GM12878 (cell line): ENCODE measurements around the gene EMID1.

Experiments used
- CBFB ChIP-seq: IDR thresholded peaks from 2 replicates; pipeline ENCODE4 v1.6.1; 2016; ENCODE audit warnings: antibody characterized with exemption, low read depth
- CBX3 ChIP-seq: fragments of 200-600 bp; sonication (generic); IDR thresholded peaks from 2 replicates; pipeline ENCODE4 v1.6.1; 2016; ENCODE audit warnings: low read depth, borderline replicate concordance
- EP300 ChIP-seq, 2 experiments: fragments of 150-350 bp in 1 of 2; IDR thresholded peaks; 2 replicates each; pipeline ENCODE4 v1.6.1; 2011 to 2012; ENCODE audit warnings: low read depth in 2 of 2, low read length in 2 of 2, borderline replicate concordance in 1 of 2, improper control_type of control experiment in 1 of 2, inconsistent platforms in 1 of 2; ENCODE audit not compliant: control insufficient read depth in 1 of 2
- ETV6 ChIP-seq, 2 experiments: fragments of 450-650 bp in 1 of 2; IDR thresholded peaks in 1 of 2; conservative IDR thresholded peaks in 1 of 2; 2 replicates each; pipeline ENCODE4 v1.6.1; 2014; ENCODE audit warnings: antibody characterized with exemption in 1 of 2, borderline replicate concordance in 1 of 2, low read depth in 1 of 2, mild to moderate bottlenecking in 1 of 2, moderate library complexity in 1 of 2
- EZH2 ChIP-seq: IDR thresholded peaks from 2 replicates; pipeline ENCODE4 v1.6.1; 2012; ENCODE audit warnings: low read depth, mild to moderate bottlenecking, control low read depth, inconsistent platforms, low read length, borderline replicate concordance; ENCODE audit not compliant: control insufficient read depth
- FOXM1 ChIP-seq: IDR thresholded peaks from 2 replicates; pipeline ENCODE4 v1.6.1; 2012; ENCODE audit warnings: low read depth, mild to moderate bottlenecking, inconsistent platforms, low read length, moderate library complexity
- POLR2A ChIP-seq: IDR thresholded peaks from 2 replicates; pipeline ENCODE4 v1.6.1; 2011; ENCODE audit warnings: low read depth, mild to moderate bottlenecking, low read length
- POLR2AphosphoS5 ChIP-seq: IDR thresholded peaks from 2 replicates; pipeline ENCODE4 v1.6.1; 2011; ENCODE audit warnings: mild to moderate bottlenecking, low read length, inconsistent platforms
- TCF12 ChIP-seq: IDR thresholded peaks from 2 replicates; pipeline ENCODE4 v1.6.1; 2011; ENCODE audit warnings: low read depth, mild to moderate bottlenecking, low read length
- TF ChIP-seq, protein P1 (sequence below): fragments of 150-350 bp; IDR thresholded peaks from 2 replicates; pipeline ENCODE4 v1.6.1; 2016; ENCODE audit warnings: low read depth, low read length
- TF ChIP-seq, protein P2 (sequence below), 3 experiments: IDR thresholded peaks in 2 of 3; conservative IDR thresholded peaks in 1 of 3; 2 replicates each; pipeline ENCODE4 v1.5.1; 2011; ENCODE audit warnings: low read depth in 3 of 3, low read length in 3 of 3, mild to moderate bottlenecking in 3 of 3, control low read depth in 2 of 3, moderate library complexity in 2 of 3, inconsistent platforms in 1 of 3, mixed read lengths in 1 of 3; ENCODE audit not compliant: control insufficient read depth in 2 of 3, insufficient read depth in 1 of 3; ENCODE audit errors: extremely low read depth in 1 of 3
- TF ChIP-seq, protein P3 (sequence below): fragments of 450-650 bp; IDR thresholded peaks from 2 replicates; pipeline ENCODE4 v1.6.1; 2016; ENCODE audit warnings: mild to moderate bottlenecking

DNA sequence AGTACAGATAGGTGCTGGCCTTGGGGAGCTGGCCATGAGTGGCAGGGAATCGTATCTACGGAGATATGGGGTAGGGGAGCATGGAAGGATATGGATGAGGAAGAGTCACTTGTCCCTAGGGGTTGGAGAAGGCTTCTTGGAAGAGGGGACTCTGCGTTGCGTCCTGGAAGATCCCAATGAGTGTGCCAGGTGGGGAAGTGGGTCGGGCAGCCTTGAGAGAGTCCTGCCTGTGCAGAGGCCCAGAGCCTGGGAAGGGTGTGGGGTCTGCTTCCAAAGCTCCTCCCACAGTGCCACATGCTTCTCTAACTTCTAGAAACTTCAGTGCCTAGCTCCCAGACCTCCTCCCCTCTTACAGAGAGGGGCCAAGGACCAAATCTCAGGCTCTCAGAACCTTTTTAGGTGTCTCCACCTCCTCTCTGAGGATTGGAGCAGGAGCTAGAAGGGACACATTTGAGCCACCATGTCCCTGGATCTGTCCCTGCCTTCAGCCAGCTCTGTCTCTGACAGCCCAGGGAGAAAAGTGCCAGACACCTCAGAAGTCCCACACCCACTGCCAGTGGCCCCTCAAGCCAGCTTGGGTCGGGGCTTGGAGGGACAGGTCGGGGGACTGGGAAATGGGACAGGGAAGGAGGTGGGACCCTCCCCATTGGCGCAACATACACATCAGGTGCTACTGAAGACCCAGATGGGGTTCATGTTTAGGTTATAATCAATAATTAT is 51.1 kb downstream of the EMID1 start:
- TF ChIP-seq TCF12, result no peak
- no peak for TF ChIP-seq POLR2AphosphoS5
- TF ChIP-seq, protein P1, sequence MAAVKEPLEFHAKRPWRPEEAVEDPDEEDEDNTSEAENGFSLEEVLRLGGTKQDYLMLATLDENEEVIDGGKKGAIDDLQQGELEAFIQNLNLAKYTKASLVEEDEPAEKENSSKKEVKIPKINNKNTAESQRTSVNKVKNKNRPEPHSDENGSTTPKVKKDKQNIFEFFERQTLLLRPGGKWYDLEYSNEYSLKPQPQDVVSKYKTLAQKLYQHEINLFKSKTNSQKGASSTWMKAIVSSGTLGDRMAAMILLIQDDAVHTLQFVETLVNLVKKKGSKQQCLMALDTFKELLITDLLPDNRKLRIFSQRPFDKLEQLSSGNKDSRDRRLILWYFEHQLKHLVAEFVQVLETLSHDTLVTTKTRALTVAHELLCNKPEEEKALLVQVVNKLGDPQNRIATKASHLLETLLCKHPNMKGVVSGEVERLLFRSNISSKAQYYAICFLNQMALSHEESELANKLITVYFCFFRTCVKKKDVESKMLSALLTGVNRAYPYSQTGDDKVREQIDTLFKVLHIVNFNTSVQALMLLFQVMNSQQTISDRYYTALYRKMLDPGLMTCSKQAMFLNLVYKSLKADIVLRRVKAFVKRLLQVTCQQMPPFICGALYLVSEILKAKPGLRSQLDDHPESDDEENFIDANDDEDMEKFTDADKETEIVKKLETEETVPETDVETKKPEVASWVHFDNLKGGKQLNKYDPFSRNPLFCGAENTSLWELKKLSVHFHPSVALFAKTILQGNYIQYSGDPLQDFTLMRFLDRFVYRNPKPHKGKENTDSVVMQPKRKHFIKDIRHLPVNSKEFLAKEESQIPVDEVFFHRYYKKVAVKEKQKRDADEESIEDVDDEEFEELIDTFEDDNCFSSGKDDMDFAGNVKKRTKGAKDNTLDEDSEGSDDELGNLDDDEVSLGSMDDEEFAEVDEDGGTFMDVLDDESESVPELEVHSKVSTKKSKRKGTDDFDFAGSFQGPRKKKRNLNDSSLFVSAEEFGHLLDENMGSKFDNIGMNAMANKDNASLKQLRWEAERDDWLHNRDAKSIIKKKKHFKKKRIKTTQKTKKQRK, result no peak
- TF ChIP-seq EZH2, result no peak
- TF ChIP-seq CBFB, result no peak
- TF ChIP-seq EP300 (IDR thresholded peaks at IDR 0.05; ENCODE audit: borderline replicate concordance in 1 of 2, control insufficient read depth in 1 of 2, low read depth in 2 of 2, low read length in 2 of 2), result no peak
- TF ChIP-seq, protein P2, sequence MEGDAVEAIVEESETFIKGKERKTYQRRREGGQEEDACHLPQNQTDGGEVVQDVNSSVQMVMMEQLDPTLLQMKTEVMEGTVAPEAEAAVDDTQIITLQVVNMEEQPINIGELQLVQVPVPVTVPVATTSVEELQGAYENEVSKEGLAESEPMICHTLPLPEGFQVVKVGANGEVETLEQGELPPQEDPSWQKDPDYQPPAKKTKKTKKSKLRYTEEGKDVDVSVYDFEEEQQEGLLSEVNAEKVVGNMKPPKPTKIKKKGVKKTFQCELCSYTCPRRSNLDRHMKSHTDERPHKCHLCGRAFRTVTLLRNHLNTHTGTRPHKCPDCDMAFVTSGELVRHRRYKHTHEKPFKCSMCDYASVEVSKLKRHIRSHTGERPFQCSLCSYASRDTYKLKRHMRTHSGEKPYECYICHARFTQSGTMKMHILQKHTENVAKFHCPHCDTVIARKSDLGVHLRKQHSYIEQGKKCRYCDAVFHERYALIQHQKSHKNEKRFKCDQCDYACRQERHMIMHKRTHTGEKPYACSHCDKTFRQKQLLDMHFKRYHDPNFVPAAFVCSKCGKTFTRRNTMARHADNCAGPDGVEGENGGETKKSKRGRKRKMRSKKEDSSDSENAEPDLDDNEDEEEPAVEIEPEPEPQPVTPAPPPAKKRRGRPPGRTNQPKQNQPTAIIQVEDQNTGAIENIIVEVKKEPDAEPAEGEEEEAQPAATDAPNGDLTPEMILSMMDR (IDR thresholded peaks at IDR 0.05 in 2 of 3, conservative IDR thresholded peaks at IDR 0.05 in 1 of 3; ENCODE audit: control insufficient read depth in 2 of 3, extremely low read depth in 1 of 3, insufficient read depth in 1 of 3, low read depth in 3 of 3, low read length in 3 of 3), result no peak
- no peak for TF ChIP-seq POLR2A
- TF ChIP-seq ETV6 (conservative IDR thresholded peaks at IDR 0.05 in 1 of 2, IDR thresholded peaks at IDR 0.05 in 1 of 2; ENCODE audit: borderline replicate concordance in 1 of 2, low read depth in 1 of 2), result no peak
- TF ChIP-seq FOXM1, result no peak
- no peak for TF ChIP-seq CBX3
- TF ChIP-seq, protein P3, sequence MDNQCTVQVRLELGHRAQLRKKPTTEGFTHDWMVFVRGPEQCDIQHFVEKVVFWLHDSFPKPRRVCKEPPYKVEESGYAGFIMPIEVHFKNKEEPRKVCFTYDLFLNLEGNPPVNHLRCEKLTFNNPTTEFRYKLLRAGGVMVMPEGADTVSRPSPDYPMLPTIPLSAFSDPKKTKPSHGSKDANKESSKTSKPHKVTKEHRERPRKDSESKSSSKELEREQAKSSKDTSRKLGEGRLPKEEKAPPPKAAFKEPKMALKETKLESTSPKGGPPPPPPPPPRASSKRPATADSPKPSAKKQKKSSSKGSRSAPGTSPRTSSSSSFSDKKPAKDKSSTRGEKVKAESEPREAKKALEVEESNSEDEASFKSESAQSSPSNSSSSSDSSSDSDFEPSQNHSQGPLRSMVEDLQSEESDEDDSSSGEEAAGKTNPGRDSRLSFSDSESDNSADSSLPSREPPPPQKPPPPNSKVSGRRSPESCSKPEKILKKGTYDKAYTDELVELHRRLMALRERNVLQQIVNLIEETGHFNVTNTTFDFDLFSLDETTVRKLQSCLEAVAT, result no peak
